ENCODE results near the gene POLA2. TPM values are rescaled to one million over a fixed set of nuclear protein-coding genes. Genes with fewer than 3 reads are reported as not detected.

The POLA2 gene
- polyA plus RNA-seq, 3 donors = 4.0 to 8.3 (median 5.2) TPM

- H3K9ac ChIP-seq (ENCODE audit: insufficient read depth, low read length, poor library complexity, severe bottlenecking) = no peak overlapping the region
- Mint-ChIP-seq H3K27me3 (ENCODE audit: low read depth in 3 of 3) (peaks cover 0 to 4% (median 0%) of the 10 kb centered on the region in 3 donors), H3K27ac (peak overlapping the region in 5 of 7 donors; percentile 58 to 99 (median 97)), H3K36me3 (peaks cover 44 to 58% of the 10 kb centered on the region in 2 donors), H3K4me1 (peaks cover 52% of the 10 kb centered on the region), H3K4me3 (no peak overlapping the region), H3K9me3 (no peaks in the 10 kb centered on the region)
- H3K27ac ChIP-seq (ENCODE audit: low read depth in 1 of 2, low read length in 2 of 2) = peak overlapping the region in 1 of 2 donors; percentile 96
- H3K9me3 ChIP-seq (replicated peaks in 1 of 2; ENCODE audit: control insufficient read depth in 1 of 2, insufficient read depth in 1 of 2, low read length in 2 of 2) = no peaks in the 10 kb centered on the region
- H3K36me3 ChIP-seq (replicated peaks in 1 of 2; ENCODE audit: control insufficient read depth in 1 of 2, insufficient read depth in 2 of 2, low read length in 2 of 2) = peaks cover 36 to 56% of the 10 kb centered on the region in 2 donors
- DNase-seq = no peak
- no peaks in the 10 kb centered on the region for H3K79me2 ChIP-seq (ENCODE audit: insufficient read depth, low read length)
- no peaks in the 10 kb centered on the region for H3K27me3 ChIP-seq (ENCODE audit: control insufficient read depth in 2 of 2, insufficient read depth in 2 of 2, low read length in 2 of 2)
- H2AFZ ChIP-seq (ENCODE audit: insufficient read depth, low read depth, low read length, poor library complexity, severe bottlenecking) = no peak overlapping the region
- WGBS (ENCODE audit: insufficient coverage) = 100% methylated on average over 9 of the region's 10 CpGs
- intact Hi-C loops (cut with micrococcal nuclease) = no loop called here
- peaks cover 48 to 49% of the 10 kb centered on the region in 2 donors for H3K4me1 ChIP-seq (ENCODE audit: control insufficient read depth in 1 of 2, insufficient read depth in 2 of 2, low read length in 2 of 2)
- TF ChIP-seq, protein P1, sequence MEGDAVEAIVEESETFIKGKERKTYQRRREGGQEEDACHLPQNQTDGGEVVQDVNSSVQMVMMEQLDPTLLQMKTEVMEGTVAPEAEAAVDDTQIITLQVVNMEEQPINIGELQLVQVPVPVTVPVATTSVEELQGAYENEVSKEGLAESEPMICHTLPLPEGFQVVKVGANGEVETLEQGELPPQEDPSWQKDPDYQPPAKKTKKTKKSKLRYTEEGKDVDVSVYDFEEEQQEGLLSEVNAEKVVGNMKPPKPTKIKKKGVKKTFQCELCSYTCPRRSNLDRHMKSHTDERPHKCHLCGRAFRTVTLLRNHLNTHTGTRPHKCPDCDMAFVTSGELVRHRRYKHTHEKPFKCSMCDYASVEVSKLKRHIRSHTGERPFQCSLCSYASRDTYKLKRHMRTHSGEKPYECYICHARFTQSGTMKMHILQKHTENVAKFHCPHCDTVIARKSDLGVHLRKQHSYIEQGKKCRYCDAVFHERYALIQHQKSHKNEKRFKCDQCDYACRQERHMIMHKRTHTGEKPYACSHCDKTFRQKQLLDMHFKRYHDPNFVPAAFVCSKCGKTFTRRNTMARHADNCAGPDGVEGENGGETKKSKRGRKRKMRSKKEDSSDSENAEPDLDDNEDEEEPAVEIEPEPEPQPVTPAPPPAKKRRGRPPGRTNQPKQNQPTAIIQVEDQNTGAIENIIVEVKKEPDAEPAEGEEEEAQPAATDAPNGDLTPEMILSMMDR (IDR thresholded peaks at IDR 0.05) = no peak
- no peak overlapping the region for H3K4me2 ChIP-seq (replicated peaks; ENCODE audit: extremely low read depth, low read length, poor library complexity, severe bottlenecking)
- H3K4me3 ChIP-seq (replicated peaks in 1 of 3; ENCODE audit: low read depth in 2 of 3, low read length in 3 of 3) = no peak overlapping the region
- no peaks in the 10 kb centered on the region for H4K20me1 ChIP-seq (ENCODE audit: insufficient read depth, low read length)
These were observed 32.2 kb downstream of the POLA2 start for GRCh38 chr11:65293909-65294381.

- Histone ChIP-seq H3K27ac (ENCODE audit: low read depth in 1 of 2, low read length in 2 of 2) (no peak overlapping the region), H3K4me2 (replicated peaks; ENCODE audit: extremely low read depth, low read length, poor library complexity, severe bottlenecking) (no peak overlapping the region), H2AFZ (ENCODE audit: insufficient read depth, low read depth, low read length, poor library complexity, severe bottlenecking) (no peak overlapping the region), H3K9me3 (replicated peaks in 1 of 2; ENCODE audit: control insufficient read depth in 1 of 2, insufficient read depth in 1 of 2, low read length in 2 of 2) (no peaks in the 10 kb centered on the region), H3K36me3 (replicated peaks in 1 of 2; ENCODE audit: control insufficient read depth in 1 of 2, insufficient read depth in 2 of 2, low read length in 2 of 2) (peaks cover 36 to 50% of the 10 kb centered on the region in 2 donors), H3K4me3 (replicated peaks in 1 of 3; ENCODE audit: low read depth in 2 of 3, low read length in 3 of 3) (no peak overlapping the region), H3K27me3 (ENCODE audit: control insufficient read depth in 2 of 2, insufficient read depth in 2 of 2, low read length in 2 of 2) (no peaks in the 10 kb centered on the region), H3K4me1 (ENCODE audit: control insufficient read depth in 1 of 2, insufficient read depth in 2 of 2, low read length in 2 of 2) (peaks cover 38 to 39% of the 10 kb centered on the region in 2 donors), H4K20me1 (ENCODE audit: insufficient read depth, low read length) (no peaks in the 10 kb centered on the region), H3K79me2 (ENCODE audit: insufficient read depth, low read length) (no peaks in the 10 kb centered on the region), H3K9ac (ENCODE audit: insufficient read depth, low read length, poor library complexity, severe bottlenecking) (no peak overlapping the region)
- Mint-ChIP-seq H3K36me3 (peaks cover 42 to 61% of the 10 kb centered on the region in 2 donors), H3K4me1 (peaks cover 42% of the 10 kb centered on the region), H3K9me3 (no peaks in the 10 kb centered on the region), H3K27ac (peak overlapping the region in 1 of 7 donors; percentile 14), H3K27me3 (ENCODE audit: low read depth in 3 of 3) (peaks cover 0 to 4% (median 0%) of the 10 kb centered on the region in 3 donors), H3K4me3 (no peak overlapping the region)
- no peak for DNase-seq
- TF ChIP-seq, protein P1 (IDR thresholded peaks at IDR 0.05) = no peak
- 96% methylated on average over 8 of the region's 11 CpGs for WGBS (ENCODE audit: insufficient coverage)
- intact Hi-C loops (cut with micrococcal nuclease) = no loop called here
These were observed 33.2 kb downstream of the POLA2 start for GRCh38 chr11:65295001-65295400.
